K562 (cell line): ENCODE measurements around the gene SYT7.

Experiments
- CEBPG ChIP-seq, 3 experiments: fragments of 200-800 bp in 1 of 3; sonication (Bioruptor generic) in 1 of 3; sonication (generic) in 1 of 3; formaldehyde crosslinking in 1 of 3; IDR thresholded peaks in 2 of 3; conservative IDR thresholded peaks in 1 of 3; 2 replicates each; pipeline versions ENCODE4 v1.6.1 to v1.8.0; 2016 to 2022; ENCODE audit warnings: missing compliant biosample characterization in 2 of 3, missing genetic modification characterization in 2 of 3, mild to moderate bottlenecking in 1 of 3, missing genetic modification reagents in 1 of 3
- ELF1 ChIP-seq: fragments of 200-800 bp; sonication (Bioruptor generic); IDR thresholded peaks from 2 replicates; pipeline ENCODE4 v1.6.1; 2016; ENCODE audit warnings: missing genetic modification characterization, missing compliant biosample characterization
- POLR2A ChIP-seq: fragments of 450-650 bp; conservative IDR thresholded peaks from 2 replicates; pipeline ENCODE4 v1.6.1; 2016
- POLR2AphosphoS5 ChIP-seq: IDR thresholded peaks from 2 replicates; pipeline ENCODE4 v1.6.1; 2011; ENCODE audit warnings: mild to moderate bottlenecking, low read depth, low read length, moderate library complexity; ENCODE audit not compliant: control insufficient read depth, insufficient read depth
- SP1 ChIP-seq: sonication (generic); formaldehyde crosslinking; IDR thresholded peaks from 2 replicates; pipeline ENCODE4 v1.8.1; 2022; ENCODE audit warnings: mild to moderate bottlenecking, missing genetic modification reagents
- TEAD2 ChIP-seq: fragments of 450-650 bp; IDR thresholded peaks from 2 replicates; pipeline ENCODE4 v1.6.1; 2016; ENCODE audit warnings: missing genetic modification characterization, control low read depth, missing compliant biosample characterization
- TRIM28 ChIP-seq: fragments of 450-650 bp; IDR thresholded peaks from 2 replicates; pipeline ENCODE4 v1.6.1; 2017
- ZBTB1 ChIP-seq: sonication (generic); formaldehyde crosslinking; IDR thresholded peaks from 2 replicates; pipeline ENCODE4 v1.8.1; 2023; ENCODE audit warnings: missing genetic modification reagents, low read depth, mild to moderate bottlenecking, borderline replicate concordance
- ZNF197 ChIP-seq: fragments of 200-800 bp; sonication (Bioruptor generic); IDR thresholded peaks from 2 replicates; pipeline ENCODE4 v1.6.1; 2016; ENCODE audit warnings: low read depth, missing genetic modification characterization, missing compliant biosample characterization
- ZNF431 ChIP-seq: sonication (generic); formaldehyde crosslinking; IDR thresholded peaks from 2 replicates; pipeline ENCODE4 v1.8.0; 2022; ENCODE audit warnings: mild to moderate bottlenecking, missing genetic modification reagents
- TF ChIP-seq, protein P1 (sequence below): fragments of 450-650 bp; IDR thresholded peaks from 2 replicates; pipeline ENCODE4 v1.7.1; 2018; ENCODE audit warnings: mild to moderate bottlenecking, low read depth; ENCODE audit not compliant: partially characterized antibody
- TF ChIP-seq, protein P2 (sequence below): fragments of 200-600 bp; sonication (generic); IDR thresholded peaks from one replicate; pipeline ENCODE4 v1.6.1; 2012; ENCODE audit warnings: mild to moderate bottlenecking, low read depth, low read length, inconsistent platforms
- TF ChIP-seq, protein P3 (sequence below): sonication (generic); formaldehyde crosslinking; IDR thresholded peaks from 2 replicates; pipeline ENCODE4 v1.8.0; 2022; ENCODE audit warnings: mild to moderate bottlenecking, missing genetic modification reagents
- TF ChIP-seq, protein P4 (sequence below), 3 experiments: IDR thresholded peaks in 2 of 3; conservative IDR thresholded peaks in 1 of 3; 2 replicates each; pipeline ENCODE4 v1.5.1; 2011 to 2012; ENCODE audit warnings: low read length in 3 of 3, mild to moderate bottlenecking in 3 of 3, control low read depth in 2 of 3, improper control_type of control experiment in 1 of 3, inconsistent platforms in 1 of 3, low read depth in 1 of 3, mixed read lengths in 1 of 3, moderate library complexity in 1 of 3; ENCODE audit not compliant: insufficient read depth in 2 of 3

DNA sequence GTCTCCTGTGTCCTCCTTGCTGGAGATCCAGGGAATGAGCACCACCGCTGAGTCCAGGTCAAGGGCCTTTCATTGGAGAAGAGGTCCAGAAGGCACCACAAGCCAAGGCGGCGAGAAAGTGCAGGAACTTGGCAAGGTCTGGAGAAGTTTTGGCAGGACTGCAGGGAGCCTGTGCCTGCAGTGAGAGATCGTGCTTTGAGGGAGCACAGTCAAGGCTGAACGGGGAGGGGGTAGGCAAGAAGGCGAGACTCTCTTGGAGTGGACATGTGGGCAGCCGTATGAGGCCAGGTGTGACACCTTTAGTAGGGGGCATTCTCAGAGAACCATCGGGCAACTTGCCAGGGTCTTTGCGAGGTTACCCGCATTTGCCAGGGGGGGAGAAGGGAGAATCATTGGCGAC is 41.9 kb downstream of the SYT7 start:
- TF ChIP-seq TEAD2 (tag) (no peak), TRIM28 (no peak), SP1 (no peak), ZNF197 (CRISPR knock-in tag) (no peak), CEBPG (CRISPR knock-in tag; IDR thresholded peaks at IDR 0.05) (no peak), CEBPG (tag; conservative IDR thresholded peaks at IDR 0.05 in 1 of 2, IDR thresholded peaks at IDR 0.05 in 1 of 2) (no peak), ZNF431 (no peak), ZBTB1 (CRISPR knock-in tag) (no peak), POLR2AphosphoS5 (no peak), ELF1 (tag) (no peak), POLR2A (no peak)
- TF ChIP-seq, protein P1, sequence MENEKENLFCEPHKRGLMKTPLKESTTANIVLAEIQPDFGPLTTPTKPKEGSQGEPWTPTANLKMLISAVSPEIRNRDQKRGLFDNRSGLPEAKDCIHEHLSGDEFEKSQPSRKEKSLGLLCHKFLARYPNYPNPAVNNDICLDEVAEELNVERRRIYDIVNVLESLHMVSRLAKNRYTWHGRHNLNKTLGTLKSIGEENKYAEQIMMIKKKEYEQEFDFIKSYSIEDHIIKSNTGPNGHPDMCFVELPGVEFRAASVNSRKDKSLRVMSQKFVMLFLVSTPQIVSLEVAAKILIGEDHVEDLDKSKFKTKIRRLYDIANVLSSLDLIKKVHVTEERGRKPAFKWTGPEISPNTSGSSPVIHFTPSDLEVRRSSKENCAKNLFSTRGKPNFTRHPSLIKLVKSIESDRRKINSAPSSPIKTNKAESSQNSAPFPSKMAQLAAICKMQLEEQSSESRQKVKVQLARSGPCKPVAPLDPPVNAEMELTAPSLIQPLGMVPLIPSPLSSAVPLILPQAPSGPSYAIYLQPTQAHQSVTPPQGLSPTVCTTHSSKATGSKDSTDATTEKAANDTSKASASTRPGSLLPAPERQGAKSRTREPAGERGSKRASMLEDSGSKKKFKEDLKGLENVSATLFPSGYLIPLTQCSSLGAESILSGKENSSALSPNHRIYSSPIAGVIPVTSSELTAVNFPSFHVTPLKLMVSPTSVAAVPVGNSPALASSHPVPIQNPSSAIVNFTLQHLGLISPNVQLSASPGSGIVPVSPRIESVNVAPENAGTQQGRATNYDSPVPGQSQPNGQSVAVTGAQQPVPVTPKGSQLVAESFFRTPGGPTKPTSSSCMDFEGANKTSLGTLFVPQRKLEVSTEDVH = no peak
- TF ChIP-seq, protein P2, sequence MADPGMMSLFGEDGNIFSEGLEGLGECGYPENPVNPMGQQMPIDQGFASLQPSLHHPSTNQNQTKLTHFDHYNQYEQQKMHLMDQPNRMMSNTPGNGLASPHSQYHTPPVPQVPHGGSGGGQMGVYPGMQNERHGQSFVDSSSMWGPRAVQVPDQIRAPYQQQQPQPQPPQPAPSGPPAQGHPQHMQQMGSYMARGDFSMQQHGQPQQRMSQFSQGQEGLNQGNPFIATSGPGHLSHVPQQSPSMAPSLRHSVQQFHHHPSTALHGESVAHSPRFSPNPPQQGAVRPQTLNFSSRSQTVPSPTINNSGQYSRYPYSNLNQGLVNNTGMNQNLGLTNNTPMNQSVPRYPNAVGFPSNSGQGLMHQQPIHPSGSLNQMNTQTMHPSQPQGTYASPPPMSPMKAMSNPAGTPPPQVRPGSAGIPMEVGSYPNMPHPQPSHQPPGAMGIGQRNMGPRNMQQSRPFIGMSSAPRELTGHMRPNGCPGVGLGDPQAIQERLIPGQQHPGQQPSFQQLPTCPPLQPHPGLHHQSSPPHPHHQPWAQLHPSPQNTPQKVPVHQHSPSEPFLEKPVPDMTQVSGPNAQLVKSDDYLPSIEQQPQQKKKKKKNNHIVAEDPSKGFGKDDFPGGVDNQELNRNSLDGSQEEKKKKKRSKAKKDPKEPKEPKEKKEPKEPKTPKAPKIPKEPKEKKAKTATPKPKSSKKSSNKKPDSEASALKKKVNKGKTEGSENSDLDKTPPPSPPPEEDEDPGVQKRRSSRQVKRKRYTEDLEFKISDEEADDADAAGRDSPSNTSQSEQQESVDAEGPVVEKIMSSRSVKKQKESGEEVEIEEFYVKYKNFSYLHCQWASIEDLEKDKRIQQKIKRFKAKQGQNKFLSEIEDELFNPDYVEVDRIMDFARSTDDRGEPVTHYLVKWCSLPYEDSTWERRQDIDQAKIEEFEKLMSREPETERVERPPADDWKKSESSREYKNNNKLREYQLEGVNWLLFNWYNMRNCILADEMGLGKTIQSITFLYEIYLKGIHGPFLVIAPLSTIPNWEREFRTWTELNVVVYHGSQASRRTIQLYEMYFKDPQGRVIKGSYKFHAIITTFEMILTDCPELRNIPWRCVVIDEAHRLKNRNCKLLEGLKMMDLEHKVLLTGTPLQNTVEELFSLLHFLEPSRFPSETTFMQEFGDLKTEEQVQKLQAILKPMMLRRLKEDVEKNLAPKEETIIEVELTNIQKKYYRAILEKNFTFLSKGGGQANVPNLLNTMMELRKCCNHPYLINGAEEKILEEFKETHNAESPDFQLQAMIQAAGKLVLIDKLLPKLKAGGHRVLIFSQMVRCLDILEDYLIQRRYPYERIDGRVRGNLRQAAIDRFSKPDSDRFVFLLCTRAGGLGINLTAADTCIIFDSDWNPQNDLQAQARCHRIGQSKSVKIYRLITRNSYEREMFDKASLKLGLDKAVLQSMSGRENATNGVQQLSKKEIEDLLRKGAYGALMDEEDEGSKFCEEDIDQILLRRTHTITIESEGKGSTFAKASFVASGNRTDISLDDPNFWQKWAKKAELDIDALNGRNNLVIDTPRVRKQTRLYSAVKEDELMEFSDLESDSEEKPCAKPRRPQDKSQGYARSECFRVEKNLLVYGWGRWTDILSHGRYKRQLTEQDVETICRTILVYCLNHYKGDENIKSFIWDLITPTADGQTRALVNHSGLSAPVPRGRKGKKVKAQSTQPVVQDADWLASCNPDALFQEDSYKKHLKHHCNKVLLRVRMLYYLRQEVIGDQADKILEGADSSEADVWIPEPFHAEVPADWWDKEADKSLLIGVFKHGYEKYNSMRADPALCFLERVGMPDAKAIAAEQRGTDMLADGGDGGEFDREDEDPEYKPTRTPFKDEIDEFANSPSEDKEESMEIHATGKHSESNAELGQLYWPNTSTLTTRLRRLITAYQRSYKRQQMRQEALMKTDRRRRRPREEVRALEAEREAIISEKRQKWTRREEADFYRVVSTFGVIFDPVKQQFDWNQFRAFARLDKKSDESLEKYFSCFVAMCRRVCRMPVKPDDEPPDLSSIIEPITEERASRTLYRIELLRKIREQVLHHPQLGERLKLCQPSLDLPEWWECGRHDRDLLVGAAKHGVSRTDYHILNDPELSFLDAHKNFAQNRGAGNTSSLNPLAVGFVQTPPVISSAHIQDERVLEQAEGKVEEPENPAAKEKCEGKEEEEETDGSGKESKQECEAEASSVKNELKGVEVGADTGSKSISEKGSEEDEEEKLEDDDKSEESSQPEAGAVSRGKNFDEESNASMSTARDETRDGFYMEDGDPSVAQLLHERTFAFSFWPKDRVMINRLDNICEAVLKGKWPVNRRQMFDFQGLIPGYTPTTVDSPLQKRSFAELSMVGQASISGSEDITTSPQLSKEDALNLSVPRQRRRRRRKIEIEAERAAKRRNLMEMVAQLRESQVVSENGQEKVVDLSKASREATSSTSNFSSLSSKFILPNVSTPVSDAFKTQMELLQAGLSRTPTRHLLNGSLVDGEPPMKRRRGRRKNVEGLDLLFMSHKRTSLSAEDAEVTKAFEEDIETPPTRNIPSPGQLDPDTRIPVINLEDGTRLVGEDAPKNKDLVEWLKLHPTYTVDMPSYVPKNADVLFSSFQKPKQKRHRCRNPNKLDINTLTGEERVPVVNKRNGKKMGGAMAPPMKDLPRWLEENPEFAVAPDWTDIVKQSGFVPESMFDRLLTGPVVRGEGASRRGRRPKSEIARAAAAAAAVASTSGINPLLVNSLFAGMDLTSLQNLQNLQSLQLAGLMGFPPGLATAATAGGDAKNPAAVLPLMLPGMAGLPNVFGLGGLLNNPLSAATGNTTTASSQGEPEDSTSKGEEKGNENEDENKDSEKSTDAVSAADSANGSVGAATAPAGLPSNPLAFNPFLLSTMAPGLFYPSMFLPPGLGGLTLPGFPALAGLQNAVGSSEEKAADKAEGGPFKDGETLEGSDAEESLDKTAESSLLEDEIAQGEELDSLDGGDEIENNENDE = no peak
- TF ChIP-seq, protein P3, sequence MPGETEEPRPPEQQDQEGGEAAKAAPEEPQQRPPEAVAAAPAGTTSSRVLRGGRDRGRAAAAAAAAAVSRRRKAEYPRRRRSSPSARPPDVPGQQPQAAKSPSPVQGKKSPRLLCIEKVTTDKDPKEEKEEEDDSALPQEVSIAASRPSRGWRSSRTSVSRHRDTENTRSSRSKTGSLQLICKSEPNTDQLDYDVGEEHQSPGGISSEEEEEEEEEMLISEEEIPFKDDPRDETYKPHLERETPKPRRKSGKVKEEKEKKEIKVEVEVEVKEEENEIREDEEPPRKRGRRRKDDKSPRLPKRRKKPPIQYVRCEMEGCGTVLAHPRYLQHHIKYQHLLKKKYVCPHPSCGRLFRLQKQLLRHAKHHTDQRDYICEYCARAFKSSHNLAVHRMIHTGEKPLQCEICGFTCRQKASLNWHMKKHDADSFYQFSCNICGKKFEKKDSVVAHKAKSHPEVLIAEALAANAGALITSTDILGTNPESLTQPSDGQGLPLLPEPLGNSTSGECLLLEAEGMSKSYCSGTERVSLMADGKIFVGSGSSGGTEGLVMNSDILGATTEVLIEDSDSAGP (CRISPR knock-in tag) = no peak
- TF ChIP-seq, protein P4, sequence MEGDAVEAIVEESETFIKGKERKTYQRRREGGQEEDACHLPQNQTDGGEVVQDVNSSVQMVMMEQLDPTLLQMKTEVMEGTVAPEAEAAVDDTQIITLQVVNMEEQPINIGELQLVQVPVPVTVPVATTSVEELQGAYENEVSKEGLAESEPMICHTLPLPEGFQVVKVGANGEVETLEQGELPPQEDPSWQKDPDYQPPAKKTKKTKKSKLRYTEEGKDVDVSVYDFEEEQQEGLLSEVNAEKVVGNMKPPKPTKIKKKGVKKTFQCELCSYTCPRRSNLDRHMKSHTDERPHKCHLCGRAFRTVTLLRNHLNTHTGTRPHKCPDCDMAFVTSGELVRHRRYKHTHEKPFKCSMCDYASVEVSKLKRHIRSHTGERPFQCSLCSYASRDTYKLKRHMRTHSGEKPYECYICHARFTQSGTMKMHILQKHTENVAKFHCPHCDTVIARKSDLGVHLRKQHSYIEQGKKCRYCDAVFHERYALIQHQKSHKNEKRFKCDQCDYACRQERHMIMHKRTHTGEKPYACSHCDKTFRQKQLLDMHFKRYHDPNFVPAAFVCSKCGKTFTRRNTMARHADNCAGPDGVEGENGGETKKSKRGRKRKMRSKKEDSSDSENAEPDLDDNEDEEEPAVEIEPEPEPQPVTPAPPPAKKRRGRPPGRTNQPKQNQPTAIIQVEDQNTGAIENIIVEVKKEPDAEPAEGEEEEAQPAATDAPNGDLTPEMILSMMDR (IDR thresholded peaks at IDR 0.05 in 2 of 3, conservative IDR thresholded peaks at IDR 0.05 in 1 of 3; ENCODE audit: insufficient read depth in 2 of 3, low read depth in 1 of 3, low read length in 3 of 3) = no peak
